ENCODE data around the gene NSD2.

NSD2 gene

DNA sequence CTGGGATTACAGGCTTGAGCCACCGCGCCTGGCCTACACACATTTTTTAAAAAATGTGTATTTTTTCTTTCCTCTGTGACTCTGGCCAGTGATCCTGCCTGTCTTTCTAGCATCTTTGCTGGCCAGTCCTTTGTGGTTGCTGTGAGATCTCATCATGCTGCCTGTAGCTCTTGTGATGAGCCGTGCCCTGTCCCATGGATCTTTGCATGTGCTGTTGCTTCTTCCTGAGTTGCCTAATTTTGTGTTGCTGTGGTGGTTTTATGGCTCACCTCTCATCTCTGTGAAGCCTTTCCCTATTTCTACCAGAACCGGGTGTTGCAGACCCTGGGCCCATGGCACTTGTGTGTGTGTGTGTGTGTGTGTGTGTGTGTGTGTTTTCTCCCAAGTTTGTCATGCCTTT is 8.3 kb downstream of the NSD2 start:
- TF ChIP-seq, protein P1, sequence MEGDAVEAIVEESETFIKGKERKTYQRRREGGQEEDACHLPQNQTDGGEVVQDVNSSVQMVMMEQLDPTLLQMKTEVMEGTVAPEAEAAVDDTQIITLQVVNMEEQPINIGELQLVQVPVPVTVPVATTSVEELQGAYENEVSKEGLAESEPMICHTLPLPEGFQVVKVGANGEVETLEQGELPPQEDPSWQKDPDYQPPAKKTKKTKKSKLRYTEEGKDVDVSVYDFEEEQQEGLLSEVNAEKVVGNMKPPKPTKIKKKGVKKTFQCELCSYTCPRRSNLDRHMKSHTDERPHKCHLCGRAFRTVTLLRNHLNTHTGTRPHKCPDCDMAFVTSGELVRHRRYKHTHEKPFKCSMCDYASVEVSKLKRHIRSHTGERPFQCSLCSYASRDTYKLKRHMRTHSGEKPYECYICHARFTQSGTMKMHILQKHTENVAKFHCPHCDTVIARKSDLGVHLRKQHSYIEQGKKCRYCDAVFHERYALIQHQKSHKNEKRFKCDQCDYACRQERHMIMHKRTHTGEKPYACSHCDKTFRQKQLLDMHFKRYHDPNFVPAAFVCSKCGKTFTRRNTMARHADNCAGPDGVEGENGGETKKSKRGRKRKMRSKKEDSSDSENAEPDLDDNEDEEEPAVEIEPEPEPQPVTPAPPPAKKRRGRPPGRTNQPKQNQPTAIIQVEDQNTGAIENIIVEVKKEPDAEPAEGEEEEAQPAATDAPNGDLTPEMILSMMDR (IDR thresholded peaks at IDR 0.05; ENCODE audit: low read depth, low read length) = no peak
- TF ChIP-seq EZH2phosphoT487 (IDR thresholded peaks at IDR 0.05; ENCODE audit: low read depth) = no peak
- H3K4me1 ChIP-seq (ENCODE audit: low read length) = 0 out of 2 replicates have a peak, but pooled peaks cover under 1% of the 10 kb centered on the region
- no peak overlapping the region for H3K9ac ChIP-seq (ENCODE audit: low read length)
- peaks cover 89% of the 10 kb centered on the region for H4K20me1 ChIP-seq (ENCODE audit: insufficient read depth, low read length)
- no peak overlapping the region for H3K27ac ChIP-seq (ENCODE audit: low read length)
- no peaks in the 10 kb centered on the region for H3K27me3 ChIP-seq (ENCODE audit: low read depth, low read length)
- no peak overlapping the region for H2AFZ ChIP-seq (ENCODE audit: low read depth, low read length)
- H3K4me2 ChIP-seq (ENCODE audit: low read length) = no peak overlapping the region
- H3K9me3 ChIP-seq (ENCODE audit: insufficient read depth, low read length) = no peaks in the 10 kb centered on the region
- H3K4me3 ChIP-seq (ENCODE audit: low read length) = no peak overlapping the region
- peaks cover 100% of the 10 kb centered on the region for H3K79me2 ChIP-seq (ENCODE audit: low read length)
- peaks cover 27% of the 10 kb centered on the region for H3K36me3 ChIP-seq (replicated peaks; ENCODE audit: low read depth, low read length)

DNA sequence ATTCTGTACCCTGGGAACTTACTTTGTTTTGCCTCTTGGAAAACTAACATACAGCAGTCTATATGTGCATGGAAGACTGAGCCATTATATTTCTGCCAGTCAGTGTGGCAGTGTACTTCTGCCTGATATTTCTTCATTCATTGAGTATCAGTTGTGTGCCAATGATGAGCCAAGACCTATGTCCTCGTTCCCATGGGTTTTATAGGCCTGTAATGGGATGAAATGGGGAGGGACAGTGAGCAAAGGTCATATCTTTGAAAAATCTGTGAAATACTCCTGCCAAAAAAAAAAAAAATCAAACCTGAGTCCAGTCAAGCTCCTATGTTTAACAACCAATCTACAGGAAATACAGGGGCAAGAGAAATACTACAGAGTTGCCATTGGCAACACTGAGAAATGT is 9.1 kb downstream of the NSD2 start:
- Histone ChIP-seq H3K27ac (ENCODE audit: low read length) (no peak overlapping the region), H3K9ac (ENCODE audit: low read length) (no peak overlapping the region), H3K27me3 (ENCODE audit: low read depth, low read length) (no peaks in the 10 kb centered on the region), H3K4me3 (ENCODE audit: low read length) (no peak overlapping the region), H3K9me3 (ENCODE audit: insufficient read depth, low read length) (no peaks in the 10 kb centered on the region), H2AFZ (ENCODE audit: low read depth, low read length) (no peak overlapping the region), H3K4me1 (ENCODE audit: low read length) (no peaks in the 10 kb centered on the region), H3K79me2 (ENCODE audit: low read length) (peaks cover 100% of the 10 kb centered on the region), H3K4me2 (ENCODE audit: low read length) (no peak overlapping the region), H4K20me1 (ENCODE audit: insufficient read depth, low read length) (peaks cover 88% of the 10 kb centered on the region), H3K36me3 (replicated peaks; ENCODE audit: low read depth, low read length) (peaks cover 27% of the 10 kb centered on the region)
- TF ChIP-seq EZH2phosphoT487 (IDR thresholded peaks at IDR 0.05; ENCODE audit: low read depth) = no peak
- TF ChIP-seq, protein P1 (IDR thresholded peaks at IDR 0.05; ENCODE audit: low read depth, low read length) = no peak

DNA sequence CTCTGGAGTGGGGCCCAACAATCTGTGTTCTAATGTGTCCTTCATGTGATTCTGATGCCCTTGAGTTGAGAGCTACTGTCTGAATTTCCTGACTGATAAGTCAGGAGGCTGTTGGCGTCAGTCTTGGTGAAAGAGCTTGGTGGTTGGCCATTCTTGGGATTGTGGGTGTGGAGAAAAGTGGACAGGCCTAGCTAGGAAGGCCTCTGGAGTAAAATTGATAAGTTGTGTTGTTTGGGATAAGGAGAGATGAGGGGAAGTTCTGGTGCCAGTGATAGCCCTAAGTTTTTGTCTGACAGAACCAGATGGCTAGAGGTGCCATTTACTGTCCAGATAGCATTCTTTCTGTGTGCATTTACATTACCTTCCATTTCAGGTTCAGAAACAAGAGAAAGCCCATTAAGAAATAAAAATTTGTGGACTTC is 11.7 kb downstream of the NSD2 start:
- Histone ChIP-seq H3K9me3 (ENCODE audit: insufficient read depth, low read length) (no peaks in the 10 kb centered on the region), H3K4me3 (ENCODE audit: low read length) (no peak overlapping the region), H3K4me2 (ENCODE audit: low read length) (no peak overlapping the region), H3K36me3 (replicated peaks; ENCODE audit: low read depth, low read length) (peaks cover 23% of the 10 kb centered on the region), H3K27me3 (ENCODE audit: low read depth, low read length) (no peaks in the 10 kb centered on the region), H3K4me1 (ENCODE audit: low read length) (peaks cover 10% of the 10 kb centered on the region), H3K9ac (ENCODE audit: low read length) (no peak overlapping the region), H3K27ac (ENCODE audit: low read length) (no peak overlapping the region), H4K20me1 (ENCODE audit: insufficient read depth, low read length) (peaks cover 92% of the 10 kb centered on the region), H3K79me2 (ENCODE audit: low read length) (peaks cover 100% of the 10 kb centered on the region), H2AFZ (ENCODE audit: low read depth, low read length) (no peak overlapping the region)
- TF ChIP-seq EZH2phosphoT487 (IDR thresholded peaks at IDR 0.05; ENCODE audit: low read depth) = no peak
- TF ChIP-seq, protein P1 (IDR thresholded peaks at IDR 0.05; ENCODE audit: low read depth, low read length) = no peak

DNA sequence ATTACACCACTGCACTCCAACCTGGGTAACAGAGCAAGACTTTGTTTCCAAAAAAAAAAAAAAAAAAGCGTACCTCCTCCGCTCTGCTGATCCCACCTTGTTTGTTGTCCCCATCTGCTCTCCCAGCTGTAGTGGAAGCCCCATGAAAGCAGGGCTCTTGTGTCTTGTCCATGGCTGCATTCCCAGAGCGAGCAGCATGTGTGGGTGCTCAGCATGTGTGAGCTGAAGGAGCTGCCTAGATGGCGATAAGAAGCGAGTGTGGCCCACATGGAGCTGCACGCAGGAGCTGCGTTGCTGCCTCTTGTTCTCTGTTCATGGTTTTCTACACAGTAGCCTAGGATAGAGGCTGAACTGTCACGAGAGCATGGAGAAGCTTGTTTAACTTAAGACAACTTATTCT is 12.4 kb downstream of the NSD2 start:
- Histone ChIP-seq H3K9ac (ENCODE audit: low read length) (no peak overlapping the region), H3K9me3 (ENCODE audit: insufficient read depth, low read length) (no peaks in the 10 kb centered on the region), H3K27me3 (ENCODE audit: low read depth, low read length) (no peaks in the 10 kb centered on the region), H3K36me3 (replicated peaks; ENCODE audit: low read depth, low read length) (peaks cover 20% of the 10 kb centered on the region), H3K27ac (ENCODE audit: low read length) (no peak overlapping the region), H4K20me1 (ENCODE audit: insufficient read depth, low read length) (peaks cover 92% of the 10 kb centered on the region), H2AFZ (ENCODE audit: low read depth, low read length) (no peak overlapping the region), H3K4me1 (ENCODE audit: low read length) (peaks cover 10% of the 10 kb centered on the region), H3K79me2 (ENCODE audit: low read length) (peaks cover 100% of the 10 kb centered on the region), H3K4me2 (ENCODE audit: low read length) (no peak overlapping the region), H3K4me3 (ENCODE audit: low read length) (no peak overlapping the region)
- no peak for TF ChIP-seq EZH2phosphoT487 (IDR thresholded peaks at IDR 0.05; ENCODE audit: low read depth)
- TF ChIP-seq, protein P1 (IDR thresholded peaks at IDR 0.05; ENCODE audit: low read depth, low read length) = no peak
